GM13977 (cell line): ENCODE data around the gene ANKRD2.

ENCODE experiments used
- DNase-seq: peaks from one replicate; pipeline ENCODE4 v3.0.0; 2012; ENCODE audit warnings: low spot score
- CTCF ChIP-seq: IDR thresholded peaks from 2 replicates; pipeline ENCODE4 v1.5.1; 2012; ENCODE audit warnings: mild to moderate bottlenecking, control low read depth; ENCODE audit not compliant: insufficient read depth; ENCODE audit errors: extremely low read depth, missing control alignments
- in situ Hi-C: fragments of 300-500 bp; cut with MboI; formaldehyde crosslinking; loops from one replicate; pipeline ENCODE4 v1.12.0; 2022; ENCODE audit warnings: low sequenced_read_pairs, low pct_unique_long_range_greater_than_20kb, mixed read lengths, inconsistent platforms; ENCODE audit not compliant: unreplicated experiment

The ANKRD2 gene

DNA sequence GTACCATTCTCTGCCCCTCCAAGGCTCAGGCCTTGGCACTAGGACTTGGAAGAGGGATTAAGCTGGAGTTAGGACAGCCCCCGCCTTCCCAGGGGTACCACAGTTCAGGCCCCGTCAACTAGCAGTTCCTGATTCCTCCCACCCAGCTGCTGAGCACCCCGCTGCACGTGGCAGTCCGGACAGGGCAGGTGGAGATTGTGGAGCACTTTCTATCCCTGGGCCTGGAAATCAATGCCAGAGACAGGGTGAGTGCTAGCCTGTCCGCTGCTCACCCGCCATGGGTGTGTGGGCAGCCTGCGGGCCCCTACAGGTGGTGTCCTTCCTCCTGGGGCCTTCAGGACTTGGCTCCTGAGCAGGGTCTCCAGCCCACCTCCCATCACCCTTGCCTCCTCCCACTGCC lies 9.6 kb downstream of the ANKRD2 start:
- in situ Hi-C loops, result no loop called here
- TF ChIP-seq CTCF, result no peak
- DNase-seq, result no peak

GRCh38 chr10:97583476-97583875 lies 10.9 kb downstream of the ANKRD2 start:
- in situ Hi-C loops, result no loop called here
- TF ChIP-seq CTCF, result no peak
- no peak for DNase-seq

- in situ Hi-C loops, result no loop called here
Measured at GRCh38 chr10:97584060-97584797, 11.7 kb downstream of the ANKRD2 start, which contains the start of gene HOGA1. HOGA1 (plus strand) TSS chr10:97584389; CDS start chr10:97584704, 315 bp downstream.

GRCh38 chr10:97584798-97585438 lies 12.3 kb downstream of the ANKRD2 start:
- no peak for DNase-seq
- in situ Hi-C loops, result no loop called here
- no peak for TF ChIP-seq CTCF

More at GRCh38 chr10:97584060-97584797, 11.7 kb downstream of the ANKRD2 start, which contains the start of gene HOGA1:
- DNase-seq, result no peak
- no peak for TF ChIP-seq CTCF

GRCh38 chr10:97585439-97585811 lies 12.8 kb downstream of the ANKRD2 start:
- DNase-seq, result no peak
- in situ Hi-C loops, result no loop called here
- no peak for TF ChIP-seq CTCF

GRCh38 chr10:97587183-97587582 lies 14.6 kb downstream of the ANKRD2 start:
- TF ChIP-seq CTCF, result no peak
- in situ Hi-C loops, result no loop called here
- no peak for DNase-seq
